Esophagus muscularis mucosa (tissue), 4 donors: ENCODE measurements around the gene PTX4.

Experiments
- EP300 ChIP-seq: sonication (generic); formaldehyde crosslinking; IDR thresholded peaks from one replicate; pipeline ENCODE4 v1.6.1; 2017; ENCODE audit warnings: antibody characterized with exemption
- POLR2A ChIP-seq: fragments of 450-650 bp; IDR thresholded peaks from one replicate; pipeline ENCODE4 v1.6.1; 2017; ENCODE audit warnings: antibody characterized with exemption, moderate library complexity, mild to moderate bottlenecking, low read depth
- POLR2AphosphoS5 ChIP-seq, 2 donors: sonication (generic); formaldehyde crosslinking; IDR thresholded peaks; one replicate each; pipeline ENCODE4 v1.6.1; 2017; ENCODE audit warnings: antibody characterized with exemption in 2 of 2
- TF ChIP-seq, protein P1 (sequence below), 3 experiments: fragments of 200-600 bp in 2 of 3; fragments of 450-650 bp in 1 of 3; sonication (generic) in 2 of 3; IDR thresholded peaks; one replicate each; pipeline ENCODE4 v1.5.1; 2017 to 2019; ENCODE audit warnings: antibody characterized with exemption in 3 of 3, mild to moderate bottlenecking in 2 of 3, moderate library complexity in 1 of 3

DNA sequence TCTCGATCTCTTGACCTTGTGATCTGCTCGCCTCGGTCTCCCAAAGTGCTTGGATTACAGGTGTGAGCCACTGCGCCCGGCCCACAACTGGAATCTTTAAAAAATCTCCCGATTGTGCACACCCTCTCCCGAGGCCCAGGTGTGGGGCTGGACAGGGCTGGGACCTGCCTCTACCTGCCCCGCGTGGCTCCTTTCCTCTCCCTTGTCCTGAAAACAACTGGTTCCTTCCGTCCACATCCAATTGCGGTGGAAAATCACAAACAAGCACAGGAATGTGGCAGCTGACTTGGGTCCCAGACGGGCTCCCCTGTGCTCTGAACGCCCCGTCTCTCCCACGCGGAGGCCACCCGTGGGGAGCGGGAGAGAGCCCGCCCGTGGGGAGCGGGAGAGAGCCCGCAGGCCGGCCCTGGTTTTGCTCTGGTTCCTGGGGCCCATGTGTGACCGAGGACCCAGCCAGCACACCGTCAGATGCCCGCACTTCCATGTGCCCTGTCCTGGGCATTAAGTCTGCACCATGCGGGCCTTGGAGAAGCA is 41.7 kb upstream of the PTX4 start:
- TF ChIP-seq, protein P1, sequence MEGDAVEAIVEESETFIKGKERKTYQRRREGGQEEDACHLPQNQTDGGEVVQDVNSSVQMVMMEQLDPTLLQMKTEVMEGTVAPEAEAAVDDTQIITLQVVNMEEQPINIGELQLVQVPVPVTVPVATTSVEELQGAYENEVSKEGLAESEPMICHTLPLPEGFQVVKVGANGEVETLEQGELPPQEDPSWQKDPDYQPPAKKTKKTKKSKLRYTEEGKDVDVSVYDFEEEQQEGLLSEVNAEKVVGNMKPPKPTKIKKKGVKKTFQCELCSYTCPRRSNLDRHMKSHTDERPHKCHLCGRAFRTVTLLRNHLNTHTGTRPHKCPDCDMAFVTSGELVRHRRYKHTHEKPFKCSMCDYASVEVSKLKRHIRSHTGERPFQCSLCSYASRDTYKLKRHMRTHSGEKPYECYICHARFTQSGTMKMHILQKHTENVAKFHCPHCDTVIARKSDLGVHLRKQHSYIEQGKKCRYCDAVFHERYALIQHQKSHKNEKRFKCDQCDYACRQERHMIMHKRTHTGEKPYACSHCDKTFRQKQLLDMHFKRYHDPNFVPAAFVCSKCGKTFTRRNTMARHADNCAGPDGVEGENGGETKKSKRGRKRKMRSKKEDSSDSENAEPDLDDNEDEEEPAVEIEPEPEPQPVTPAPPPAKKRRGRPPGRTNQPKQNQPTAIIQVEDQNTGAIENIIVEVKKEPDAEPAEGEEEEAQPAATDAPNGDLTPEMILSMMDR (IDR thresholded peaks at IDR 0.05), result no peak
- TF ChIP-seq EP300, result no peak
- TF ChIP-seq POLR2A, result no peak
- no peak for TF ChIP-seq POLR2AphosphoS5 (IDR thresholded peaks at IDR 0.05)
